ENCODE data around the gene KIF21A. TPM values are rescaled to one million over a fixed set of nuclear protein-coding genes. Genes with fewer than 3 reads are reported as not detected.
"Not testable (repeated sequence)": the region's sequence is repeated elsewhere in the genome, so short reads cannot be mapped to it uniquely, and the experiment has no call there.

Gene KIF21A
- total RNA-seq, 2 experiments from 2014 or later, result 18.4 to 19.5 TPM

GRCh38 chr12:39329876-39330275 is 113.0 kb downstream of the KIF21A start:
- peaks cover 16% of the 10 kb centered on the region for H3K4me1 Mint-ChIP-seq (ENCODE audit: low read depth)
- H3K9me3 Mint-ChIP-seq (ENCODE audit: insufficient read depth), result no peaks in the 10 kb centered on the region
- POLR2A ChIA-PET, result no interaction called here
- ATAC-seq (no peak), DNase-seq (no peak)
- H3K4me3 Mint-ChIP-seq, result no peak overlapping the region
- H3K27me3 Mint-ChIP-seq (ENCODE audit: low read depth), result no peaks in the 10 kb centered on the region
- CTCF ChIA-PET, result no interaction called here
- H3K27ac Mint-ChIP-seq, result no peak overlapping the region
- H3K36me3 Mint-ChIP-seq (ENCODE audit: low read depth), result peaks cover 30% of the 10 kb centered on the region

GRCh38 chr12:39329018-39329417 is 113.9 kb downstream of the KIF21A start:
- no peaks in the 10 kb centered on the region for H3K27me3 Mint-ChIP-seq (ENCODE audit: low read depth)
- DNase-seq (no peak), ATAC-seq (no peak)
- no peak overlapping the region for H3K27ac Mint-ChIP-seq
- H3K36me3 Mint-ChIP-seq (ENCODE audit: low read depth), result peaks cover 30% of the 10 kb centered on the region
- ChIA-PET POLR2A (no interaction called here), CTCF (interaction anchor here (0.8 to 1.0 kb wide), 2 partner anchors 11 to 31 kb away, joined by 3 to 5 read pairs; no protein-coding TSS in a partner anchor)
- H3K4me1 Mint-ChIP-seq (ENCODE audit: low read depth), result peaks cover 16% of the 10 kb centered on the region
- H3K4me3 Mint-ChIP-seq, result no peak overlapping the region
- no peaks in the 10 kb centered on the region for H3K9me3 Mint-ChIP-seq (ENCODE audit: insufficient read depth)

DNA sequence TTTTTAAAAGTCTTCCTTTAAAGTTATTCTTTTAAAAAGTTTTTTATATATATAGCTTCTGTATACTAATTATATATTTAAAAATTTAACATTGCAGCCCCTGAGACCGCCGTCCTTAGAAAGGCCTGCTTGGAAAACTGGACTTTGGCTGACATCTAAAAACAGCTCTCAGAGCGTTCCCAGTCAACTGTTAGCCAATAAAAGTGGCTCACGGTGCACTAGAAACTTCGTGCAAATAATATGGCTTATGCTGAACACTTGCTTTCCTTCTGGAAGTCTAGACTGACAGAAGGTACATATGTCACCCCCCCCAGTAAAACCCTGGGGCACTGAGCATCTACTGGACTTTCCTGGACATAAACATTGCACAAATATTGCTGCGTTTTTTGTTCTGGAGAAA is 115.0 kb downstream of the KIF21A start:
- CTCF ChIA-PET, result interaction anchor here (1.0 to 2.2 kb wide), 3 partner anchors 10 to 13 kb away, joined by 3 to 7 read pairs (median 5); no protein-coding TSS in a partner anchor
- H3K9me3 Mint-ChIP-seq (ENCODE audit: insufficient read depth), result no peaks in the 10 kb centered on the region
- H3K4me3 Mint-ChIP-seq, result no peak overlapping the region
- H3K27ac Mint-ChIP-seq, result no peak overlapping the region
- ATAC-seq, result no peak
- no peaks in the 10 kb centered on the region for H3K27me3 Mint-ChIP-seq (ENCODE audit: low read depth)
- DNase-seq, result no peak
- POLR2A ChIA-PET, result no interaction called here
- peaks cover 16% of the 10 kb centered on the region for H3K4me1 Mint-ChIP-seq (ENCODE audit: low read depth)
- H3K36me3 Mint-ChIP-seq (ENCODE audit: low read depth), result peaks cover 30% of the 10 kb centered on the region

DNA sequence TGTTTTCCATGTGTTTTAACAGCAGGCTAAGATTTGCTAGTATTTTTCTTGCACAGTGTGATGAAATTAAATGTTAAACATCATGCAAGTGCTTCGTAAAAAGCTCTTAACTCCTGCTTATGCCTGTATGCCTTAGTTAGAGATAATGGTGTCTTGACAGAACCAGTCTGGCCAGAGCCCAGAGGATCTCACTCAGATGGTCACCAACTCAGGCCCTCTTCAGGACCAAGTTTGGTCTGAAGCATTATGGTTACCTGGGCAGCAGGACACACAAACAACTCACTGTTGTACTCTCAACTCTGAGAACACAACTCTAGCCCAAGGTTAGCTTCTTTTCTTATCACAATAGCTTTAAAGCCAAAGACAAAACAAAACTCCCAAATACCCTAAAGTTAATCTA is 115.4 kb downstream of the KIF21A start:
- ChIA-PET CTCF (interaction anchor here (1.3 to 2.2 kb wide), 2 partner anchors 9 to 13 kb away, joined by 3 to 7 read pairs; no protein-coding TSS in a partner anchor), POLR2A (no interaction called here)
- peaks cover 14% of the 10 kb centered on the region for H3K4me1 Mint-ChIP-seq (ENCODE audit: low read depth)
- DNase-seq (no peak), ATAC-seq (no peak)
- H3K9me3 Mint-ChIP-seq (ENCODE audit: insufficient read depth), result no peaks in the 10 kb centered on the region
- H3K27me3 Mint-ChIP-seq (ENCODE audit: low read depth), result no peaks in the 10 kb centered on the region
- no peak overlapping the region for H3K27ac Mint-ChIP-seq
- H3K4me3 Mint-ChIP-seq, result no peak overlapping the region
- peaks cover 26% of the 10 kb centered on the region for H3K36me3 Mint-ChIP-seq (ENCODE audit: low read depth)

DNA sequence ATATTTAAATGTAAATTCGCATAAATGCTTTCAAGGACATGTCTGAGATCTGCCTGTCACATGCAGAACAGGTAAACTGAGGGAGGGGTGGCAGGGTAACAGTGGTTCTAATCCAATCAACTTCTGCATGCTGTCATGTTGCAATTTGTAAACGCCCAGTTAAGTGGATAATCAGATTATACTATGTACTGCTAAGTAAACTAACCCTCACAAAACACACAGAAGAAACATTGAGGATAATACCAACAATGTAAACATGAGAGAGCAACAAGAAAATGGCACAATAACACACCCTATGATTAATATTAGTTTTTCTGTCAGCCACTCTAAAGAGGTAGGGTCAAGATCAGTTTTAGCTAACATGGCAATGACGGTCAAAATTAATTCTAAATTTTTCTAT is 123.7 kb downstream of the KIF21A start:
- CTCF ChIA-PET, result interaction anchor here (1.1 to 1.7 kb wide), 4 partner anchors 8 to 288 kb away, joined by 3 to 7 read pairs (median 4); no protein-coding TSS in a partner anchor
- no peaks in the 10 kb centered on the region for H3K36me3 Mint-ChIP-seq (ENCODE audit: low read depth)
- H3K27ac Mint-ChIP-seq, result no peak overlapping the region
- POLR2A ChIA-PET, result no interaction called here
- H3K4me1 Mint-ChIP-seq (ENCODE audit: low read depth), result no peaks in the 10 kb centered on the region
- no peaks in the 10 kb centered on the region for H3K27me3 Mint-ChIP-seq (ENCODE audit: low read depth)
- ATAC-seq (no peak), DNase-seq (no peak)
- no peaks in the 10 kb centered on the region for H3K9me3 Mint-ChIP-seq (ENCODE audit: insufficient read depth)
- H3K4me3 Mint-ChIP-seq, result no peak overlapping the region

DNA sequence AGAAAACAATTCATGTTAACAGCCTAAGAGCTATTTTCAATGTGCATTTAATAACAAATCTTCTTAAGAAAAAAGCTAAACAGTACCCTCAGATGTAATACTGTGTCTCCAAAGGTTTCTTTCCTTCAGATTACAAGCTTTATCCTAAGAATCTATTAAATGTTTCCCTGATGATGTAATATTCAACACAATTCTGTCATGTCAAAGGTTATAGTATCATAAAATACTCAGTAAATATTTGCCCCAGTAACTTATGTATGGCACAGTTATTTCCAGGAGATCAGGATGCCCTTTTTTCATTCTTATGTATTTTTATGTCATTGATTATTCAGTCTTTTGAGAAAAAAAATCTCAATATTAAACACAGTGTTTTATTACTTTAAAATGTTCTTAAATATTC is 128.4 kb downstream of the KIF21A start:
- no peaks in the 10 kb centered on the region for H3K36me3 Mint-ChIP-seq (ENCODE audit: low read depth)
- CTCF ChIA-PET, result no interaction called here
- no peaks in the 10 kb centered on the region for H3K9me3 Mint-ChIP-seq (ENCODE audit: insufficient read depth)

GRCh38 chr12:39309516-39309915 is 133.4 kb downstream of the KIF21A start:
- Mint-ChIP-seq H3K4me1 (ENCODE audit: low read depth) (no peaks in the 10 kb centered on the region), H3K4me3 (no peak overlapping the region), H3K27me3 (ENCODE audit: low read depth) (no peaks in the 10 kb centered on the region), H3K36me3 (ENCODE audit: low read depth) (peaks cover 8% of the 10 kb centered on the region), H3K9me3 (ENCODE audit: insufficient read depth) (no peaks in the 10 kb centered on the region), H3K27ac (no peak overlapping the region)
- no peak for DNase-seq
- ATAC-seq, result no peak
- CTCF ChIA-PET, result interaction anchor here (1.1 kb wide), 1 partner anchor 9 kb away, joined by 3 read pairs; no protein-coding TSS in a partner anchor
- POLR2A ChIA-PET, result no interaction called here

More for the DNA sequence above, 128.4 kb downstream of the KIF21A start:
- H3K27me3 Mint-ChIP-seq (ENCODE audit: low read depth), result no peaks in the 10 kb centered on the region
- H3K27ac Mint-ChIP-seq, result no peak overlapping the region
- DNase-seq (no peak), ATAC-seq (no peak)
- no peak overlapping the region for H3K4me3 Mint-ChIP-seq
- H3K4me1 Mint-ChIP-seq (ENCODE audit: low read depth), result no peaks in the 10 kb centered on the region
- POLR2A ChIA-PET, result no interaction called here

DNA sequence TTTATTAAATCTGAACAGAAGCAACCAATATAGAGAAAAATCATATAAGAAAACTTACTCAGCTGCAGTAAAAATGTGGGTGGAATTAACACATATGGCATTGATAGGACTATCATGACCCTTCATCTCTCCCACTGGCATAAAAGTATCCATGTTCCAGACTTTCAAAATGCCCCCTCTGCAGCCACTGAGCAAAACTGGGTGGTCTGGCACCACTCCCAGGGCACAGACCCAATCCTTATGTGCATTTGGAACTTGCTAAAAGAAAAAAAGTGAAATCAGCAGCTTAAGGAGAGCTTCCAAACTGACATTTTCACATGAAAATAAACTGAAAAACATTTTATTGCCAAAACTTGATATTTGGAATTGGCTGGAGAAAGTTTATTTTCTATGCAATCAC is 141.5 kb downstream of the KIF21A start:
- ChIA-PET POLR2A (no interaction called here), CTCF (no interaction called here)
- Mint-ChIP-seq H3K36me3 (ENCODE audit: low read depth) (peaks cover 12% of the 10 kb centered on the region), H3K9me3 (ENCODE audit: insufficient read depth) (no peaks in the 10 kb centered on the region), H3K27me3 (ENCODE audit: low read depth) (no peaks in the 10 kb centered on the region), H3K27ac (no peak overlapping the region), H3K4me3 (no peak overlapping the region), H3K4me1 (ENCODE audit: low read depth) (peaks cover 5% of the 10 kb centered on the region)
- ATAC-seq (no peak), DNase-seq (no peak)

GRCh38 chr12:39300799-39301198 is 142.1 kb downstream of the KIF21A start:
- ATAC-seq (no peak), DNase-seq (no peak)
- Mint-ChIP-seq H3K27ac (no peak overlapping the region), H3K4me1 (ENCODE audit: low read depth) (peaks cover 5% of the 10 kb centered on the region), H3K4me3 (no peak overlapping the region), H3K9me3 (ENCODE audit: insufficient read depth) (no peaks in the 10 kb centered on the region), H3K27me3 (ENCODE audit: low read depth) (no peaks in the 10 kb centered on the region), H3K36me3 (ENCODE audit: low read depth) (peaks cover 10% of the 10 kb centered on the region)
- CTCF ChIA-PET, result no interaction called here
- POLR2A ChIA-PET, result no interaction called here

DNA sequence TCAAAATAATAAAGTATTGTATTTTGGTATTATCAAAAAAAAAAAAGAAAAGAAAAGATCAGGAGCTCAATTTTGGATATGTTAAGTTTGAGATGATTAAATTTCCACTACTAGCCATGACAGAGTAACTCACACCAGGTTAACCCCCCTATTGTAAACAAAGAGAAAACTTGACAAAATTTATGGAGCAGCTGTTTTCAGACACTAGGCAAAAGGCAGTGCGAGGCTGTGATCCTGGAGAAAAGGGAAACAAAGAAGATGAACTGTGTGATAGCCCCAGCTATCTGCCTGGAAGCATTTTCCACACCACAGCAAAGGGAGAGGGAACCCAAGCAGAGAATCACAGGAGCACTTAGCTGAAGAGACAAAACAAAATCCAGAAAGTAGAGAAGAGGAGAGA is 145.0 kb downstream of the KIF21A start:
- H3K27ac Mint-ChIP-seq, result no peak overlapping the region
- H3K27me3 Mint-ChIP-seq (ENCODE audit: low read depth), result no peaks in the 10 kb centered on the region
- no peak overlapping the region for H3K4me3 Mint-ChIP-seq
- DNase-seq, result no peak
- ATAC-seq, result no peak
- H3K4me1 Mint-ChIP-seq (ENCODE audit: low read depth), result peaks cover 5% of the 10 kb centered on the region
- ChIA-PET POLR2A (no interaction called here), CTCF (interaction anchor here (0.9 to 2.9 kb wide), 3 partner anchors 20 to 31 kb away, joined by 3 to 11 read pairs (median 9); no protein-coding TSS in a partner anchor)
- H3K36me3 Mint-ChIP-seq (ENCODE audit: low read depth), result peaks cover 4% of the 10 kb centered on the region
- no peaks in the 10 kb centered on the region for H3K9me3 Mint-ChIP-seq (ENCODE audit: insufficient read depth)

DNA sequence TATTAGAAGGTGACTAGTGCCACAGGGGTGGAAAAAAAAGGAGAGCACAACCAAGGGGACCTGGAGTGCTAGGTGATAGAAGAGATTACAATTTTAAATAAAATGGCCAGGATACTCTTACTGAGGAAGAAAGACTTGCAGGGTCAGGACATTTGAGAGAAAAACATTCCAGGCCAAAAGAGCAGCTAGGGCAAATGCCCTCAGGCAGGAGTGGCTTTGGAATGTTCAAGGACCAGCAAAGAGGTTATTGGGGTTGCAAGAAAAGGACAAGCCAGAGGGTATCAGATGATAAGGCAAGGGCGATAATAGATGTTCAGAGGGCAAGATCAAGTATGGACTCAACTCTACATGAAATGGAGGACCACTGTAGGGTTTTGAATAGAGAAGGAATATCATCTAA is 146.4 kb downstream of the KIF21A start:
- no peaks in the 10 kb centered on the region for H3K9me3 Mint-ChIP-seq (ENCODE audit: insufficient read depth)
- H3K27ac Mint-ChIP-seq, result no peak overlapping the region
- ChIA-PET POLR2A (no interaction called here), CTCF (no interaction called here)
- H3K4me1 Mint-ChIP-seq (ENCODE audit: low read depth), result peaks cover 5% of the 10 kb centered on the region
- ATAC-seq, result no peak
- peaks cover 4% of the 10 kb centered on the region for H3K36me3 Mint-ChIP-seq (ENCODE audit: low read depth)
- H3K27me3 Mint-ChIP-seq (ENCODE audit: low read depth), result no peaks in the 10 kb centered on the region
- no peak overlapping the region for H3K4me3 Mint-ChIP-seq
- DNase-seq, result no peak

- H3K27me3 Mint-ChIP-seq (ENCODE audit: low read depth); H3K4me1 Mint-ChIP-seq (ENCODE audit: low read depth); H3K27ac Mint-ChIP-seq; H3K4me3 Mint-ChIP-seq; DNase-seq; H3K36me3 Mint-ChIP-seq (ENCODE audit: low read depth); CTCF ChIA-PET; ATAC-seq; H3K9me3 Mint-ChIP-seq (ENCODE audit: insufficient read depth); POLR2A ChIA-PET: not testable (repeated sequence)
Observed at GRCh38 chr12:39295593-39295992, 147.3 kb downstream of the KIF21A start.

DNA sequence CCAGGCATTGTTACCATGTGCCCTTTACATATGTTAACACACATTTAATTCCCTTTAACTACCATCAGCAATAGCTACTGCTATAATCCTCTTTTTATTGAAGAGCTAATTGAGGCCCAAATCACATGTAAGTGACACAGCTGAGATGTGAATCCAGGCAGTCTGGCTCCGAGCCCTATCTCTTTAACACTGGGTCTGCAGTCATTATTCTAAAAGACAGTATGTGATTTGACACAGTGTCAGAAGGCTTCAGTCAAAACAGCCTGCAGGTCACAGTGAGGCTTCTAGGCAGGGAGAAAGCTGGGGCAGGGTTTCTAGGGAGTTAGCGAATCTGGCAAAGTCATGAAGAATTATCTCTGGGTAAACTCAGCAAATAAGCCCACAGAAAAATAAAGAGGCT is 148.2 kb downstream of the KIF21A start:
- POLR2A ChIA-PET, result no interaction called here
- H3K4me3 Mint-ChIP-seq, result no peak overlapping the region
- ATAC-seq, result no peak
- H3K27ac Mint-ChIP-seq, result no peak overlapping the region
- H3K9me3 Mint-ChIP-seq (ENCODE audit: insufficient read depth), result no peaks in the 10 kb centered on the region
- H3K27me3 Mint-ChIP-seq (ENCODE audit: low read depth), result no peaks in the 10 kb centered on the region
- no peak for DNase-seq
- H3K36me3 Mint-ChIP-seq (ENCODE audit: low read depth), result peaks cover 4% of the 10 kb centered on the region
- CTCF ChIA-PET, result interaction anchor here (3.0 kb wide), 1 partner anchor 21 kb away, joined by 18 read pairs; no protein-coding TSS in a partner anchor
- H3K4me1 Mint-ChIP-seq (ENCODE audit: low read depth), result peaks cover 5% of the 10 kb centered on the region
